Ecto neural progenitor cell (in vitro differentiated cells): ENCODE measurements around the gene SORL1.
"Not testable (repeated sequence)": the region's sequence is repeated elsewhere in the genome, so short reads cannot be mapped to it uniquely, and the experiment has no call there.

Source experiments
- DNase-seq: peaks from one replicate; pipeline ENCODE4 v3.0.0-alpha.2; 2018; ENCODE audit warnings: low spot score

SORL1 gene

DNA sequence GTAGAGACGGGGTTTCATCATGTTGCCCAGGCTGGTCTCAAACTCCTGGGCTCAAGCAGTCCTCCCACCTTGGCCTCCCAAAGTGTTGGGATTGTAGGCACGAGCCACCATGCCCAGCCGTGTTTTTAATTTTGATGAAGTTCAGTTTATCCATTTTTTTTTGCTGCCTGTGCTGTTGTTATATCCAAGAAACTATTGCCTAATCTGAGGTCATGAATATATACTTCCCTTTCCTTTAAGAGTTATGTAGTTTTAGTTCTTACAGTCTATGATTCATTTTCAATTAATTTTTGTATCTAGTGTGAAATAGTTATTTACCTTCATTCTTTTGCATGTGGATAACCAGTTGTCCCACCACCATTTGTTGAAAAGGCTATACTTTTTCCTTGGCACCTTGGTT, 50.9 kb downstream of the SORL1 start:
- no peak for DNase-seq

- DNase-seq, result not testable (repeated sequence)
Observed at GRCh38 chr11:121506237-121506636, 54.1 kb downstream of the SORL1 start.

- no peak for DNase-seq
Observed at GRCh38 chr11:121508449-121508848, 56.3 kb downstream of the SORL1 start.

DNA sequence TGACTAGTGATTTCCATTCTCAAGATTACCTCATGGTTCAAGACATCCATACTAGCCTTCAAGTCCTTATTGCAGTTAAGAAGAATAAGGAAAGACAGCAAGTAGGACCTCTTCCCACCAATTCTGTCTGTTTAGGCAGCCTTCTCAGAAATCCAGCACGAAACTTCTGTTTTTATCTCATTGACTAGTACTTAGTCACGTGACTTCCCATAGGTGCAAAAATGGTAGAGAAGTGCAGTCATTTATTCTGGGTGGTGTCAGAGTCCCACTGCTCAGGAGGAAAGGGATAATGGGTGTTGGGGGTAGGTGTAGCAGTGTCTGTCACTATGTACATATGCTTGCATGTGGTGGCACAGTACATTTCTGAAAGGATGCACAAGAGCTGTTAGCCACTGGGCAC, 58.3 kb downstream of the SORL1 start:
- no peak for DNase-seq

- no peak for DNase-seq
Observed at GRCh38 chr11:121512468-121513465, 60.7 kb downstream of the SORL1 start.

GRCh38 chr11:121513807-121514206, 61.7 kb downstream of the SORL1 start:
- DNase-seq, result no peak

GRCh38 chr11:121514432-121515334, 62.6 kb downstream of the SORL1 start:
- no peak for DNase-seq

GRCh38 chr11:121515335-121515671, 63.2 kb downstream of the SORL1 start:
- DNase-seq, result no peak

GRCh38 chr11:121517996-121518395, 65.9 kb downstream of the SORL1 start:
- no peak for DNase-seq

DNA sequence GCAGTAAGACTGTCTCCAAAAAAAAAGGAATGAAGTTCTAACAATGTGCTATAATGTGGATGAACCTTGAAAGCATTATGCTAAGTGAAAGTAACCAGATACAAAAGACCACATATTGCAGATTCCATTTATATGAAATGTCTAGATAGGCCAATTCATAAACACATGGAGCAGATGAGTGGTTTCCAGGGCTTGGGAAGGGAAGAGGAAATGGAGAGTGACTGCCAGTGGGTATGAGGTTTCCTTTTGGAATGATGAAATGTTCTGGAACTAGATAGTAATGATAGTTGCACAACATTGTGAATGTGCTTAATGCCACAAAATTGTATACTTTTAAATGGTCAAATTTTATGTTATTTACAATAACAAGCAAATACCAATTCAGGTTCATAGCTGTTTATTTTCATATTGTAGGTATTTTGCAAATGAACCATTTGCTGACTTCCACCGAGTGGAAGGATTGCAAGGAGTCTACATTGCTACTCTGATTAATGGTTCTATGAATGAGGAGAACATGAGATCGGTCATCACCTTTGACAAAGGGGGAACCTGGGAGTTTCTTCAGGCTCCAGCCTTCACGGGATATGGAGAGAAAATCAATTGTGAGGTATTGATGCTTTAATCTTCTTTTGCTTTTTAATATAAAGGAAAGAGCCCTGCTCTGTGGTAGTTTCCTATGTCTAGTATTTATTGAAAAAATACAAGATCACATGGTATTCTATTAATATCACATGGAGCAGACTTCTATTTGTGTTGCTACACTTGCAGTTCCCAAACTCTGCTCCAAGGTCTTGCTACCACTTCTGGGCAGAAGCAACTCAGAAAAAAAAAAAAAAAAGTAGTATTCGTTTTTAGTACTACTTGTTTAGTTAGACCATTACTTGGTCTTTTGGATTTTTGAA, 68.4 kb downstream of the SORL1 start:
- no peak for DNase-seq

DNA sequence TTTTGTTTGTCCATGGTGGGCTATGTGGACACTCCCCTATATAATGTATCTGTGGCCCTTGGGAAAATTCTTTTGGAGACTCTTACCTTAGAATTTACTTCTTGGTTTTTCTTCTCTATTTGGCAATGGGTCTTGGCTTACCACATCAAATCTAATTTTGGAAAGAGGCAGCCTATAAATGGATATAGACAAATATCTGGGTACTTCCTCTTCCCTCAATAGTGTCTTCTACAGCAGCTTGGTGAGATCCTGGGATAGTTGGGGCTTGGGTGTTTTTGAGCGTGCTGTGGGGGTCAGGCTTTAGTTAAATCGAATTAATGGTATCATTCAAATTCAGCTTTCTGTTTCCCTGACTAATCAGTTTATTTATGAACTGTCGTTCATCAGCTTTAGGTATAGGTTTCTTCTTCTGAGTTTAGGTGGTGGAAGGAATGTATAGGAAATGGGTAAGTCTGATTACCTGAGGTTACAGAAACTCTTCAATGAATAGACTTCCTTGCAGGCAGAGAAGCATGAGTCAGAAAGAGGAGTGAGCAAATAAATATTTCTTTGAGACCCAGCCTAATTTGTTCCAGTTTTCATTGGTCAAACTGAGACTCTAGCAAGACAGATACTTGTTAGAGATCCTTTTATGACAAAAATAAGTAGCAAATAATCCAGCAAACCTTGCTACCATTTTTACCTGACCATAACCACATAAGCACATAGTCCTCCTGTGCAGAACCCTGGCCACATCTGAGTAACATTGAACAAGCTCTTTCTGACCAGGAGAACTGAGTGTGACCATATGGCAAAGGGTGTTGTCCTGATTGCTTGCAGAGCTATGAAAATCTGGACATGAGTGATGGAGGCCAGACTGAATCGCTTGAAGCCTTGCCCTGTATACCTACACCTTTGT, 69.3 kb downstream of the SORL1 start:
- DNase-seq, result no peak

DNA sequence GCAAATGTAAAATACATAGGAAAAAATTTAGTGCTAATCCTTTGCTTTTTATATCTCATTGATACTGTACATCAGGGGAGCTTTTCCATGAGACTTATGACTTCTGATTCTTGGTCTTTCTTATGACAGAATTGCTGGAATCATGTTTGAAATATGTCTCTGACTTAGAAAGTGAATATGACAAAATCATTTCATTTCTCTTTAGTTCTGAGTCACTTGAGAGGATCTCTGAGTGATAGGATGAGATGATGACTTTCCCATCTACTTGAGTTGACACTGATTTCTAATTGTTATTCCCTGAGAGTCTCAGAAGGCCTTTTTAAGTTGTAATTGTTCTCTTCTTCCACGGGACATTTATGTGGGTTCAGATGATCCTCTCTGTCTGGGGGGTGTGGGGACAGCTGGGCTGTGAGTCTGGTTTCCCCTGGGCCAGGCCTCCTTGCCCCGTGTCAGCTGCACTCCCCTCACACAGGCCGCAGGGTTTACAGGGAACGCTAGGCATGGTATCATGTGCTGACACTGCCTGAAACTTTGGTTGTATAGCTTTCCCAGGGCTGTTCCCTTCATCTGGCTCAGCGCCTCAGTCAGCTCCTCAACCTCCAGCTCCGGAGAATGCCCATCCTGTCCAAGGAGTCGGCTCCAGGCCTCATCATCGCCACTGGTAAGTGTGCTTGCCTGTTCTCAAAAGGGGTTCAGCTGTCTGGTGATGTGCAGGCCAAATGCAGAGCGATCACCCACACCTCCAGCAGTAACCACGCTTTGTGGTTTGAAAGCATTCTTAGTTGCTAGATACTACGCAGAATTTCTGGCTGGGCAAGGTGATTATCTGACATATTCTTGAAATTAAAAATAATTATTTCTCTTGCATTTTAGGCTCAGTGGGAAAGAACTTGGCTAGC, 70.2 kb downstream of the SORL1 start:
- DNase-seq, result no peak

- no peak for DNase-seq
Observed at GRCh38 chr11:121523581-121524232, 71.6 kb downstream of the SORL1 start.

GRCh38 chr11:121524233-121524631, 72.1 kb downstream of the SORL1 start:
- no peak for DNase-seq

- no peak for DNase-seq
Observed at GRCh38 chr11:121525376-121525775, 73.3 kb downstream of the SORL1 start.

DNA sequence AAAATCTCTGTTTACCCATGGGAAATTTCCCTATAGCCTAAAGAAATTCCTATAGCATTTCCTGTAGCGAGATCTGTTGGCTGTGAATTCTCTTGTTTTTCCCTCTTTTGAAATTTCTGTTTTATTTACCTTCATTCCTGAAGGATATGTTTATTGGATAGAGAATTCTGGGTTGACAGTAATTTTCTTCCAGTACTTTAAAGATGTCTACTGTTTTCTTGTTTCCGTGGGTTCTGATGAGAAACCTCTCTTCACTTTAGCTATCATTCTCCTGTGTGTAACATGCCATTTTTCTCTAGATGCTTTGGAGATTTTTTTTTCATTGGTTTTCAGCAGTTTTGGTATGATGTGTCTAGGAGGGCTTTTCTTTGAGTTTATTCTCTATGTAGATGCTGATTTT, 78.1 kb downstream of the SORL1 start:
- no peak for DNase-seq

DNA sequence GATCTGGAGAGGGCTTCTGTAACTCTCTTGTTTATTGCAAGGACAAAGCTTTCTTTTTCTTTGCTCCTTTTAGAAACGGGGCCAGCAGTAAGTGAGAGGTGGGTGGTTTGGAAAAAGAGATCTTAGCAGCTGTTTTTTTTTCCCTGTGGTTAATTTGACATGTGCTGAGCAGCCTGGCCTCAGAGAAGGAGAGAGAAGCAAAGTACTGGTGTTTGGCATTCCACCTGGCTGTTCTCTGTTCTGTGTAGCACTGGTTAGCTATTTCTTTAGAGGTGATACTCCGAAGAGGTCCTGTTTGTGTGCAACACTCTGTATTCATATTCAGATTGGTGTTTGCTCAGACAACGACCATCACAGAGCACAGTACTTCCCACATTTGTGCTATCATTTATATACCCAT, 81.5 kb downstream of the SORL1 start:
- no peak for DNase-seq

- DNase-seq, result no peak
Observed at GRCh38 chr11:121534131-121535093, 82.3 kb downstream of the SORL1 start.
